ENCODE results near the gene NHSL1.

DNA sequence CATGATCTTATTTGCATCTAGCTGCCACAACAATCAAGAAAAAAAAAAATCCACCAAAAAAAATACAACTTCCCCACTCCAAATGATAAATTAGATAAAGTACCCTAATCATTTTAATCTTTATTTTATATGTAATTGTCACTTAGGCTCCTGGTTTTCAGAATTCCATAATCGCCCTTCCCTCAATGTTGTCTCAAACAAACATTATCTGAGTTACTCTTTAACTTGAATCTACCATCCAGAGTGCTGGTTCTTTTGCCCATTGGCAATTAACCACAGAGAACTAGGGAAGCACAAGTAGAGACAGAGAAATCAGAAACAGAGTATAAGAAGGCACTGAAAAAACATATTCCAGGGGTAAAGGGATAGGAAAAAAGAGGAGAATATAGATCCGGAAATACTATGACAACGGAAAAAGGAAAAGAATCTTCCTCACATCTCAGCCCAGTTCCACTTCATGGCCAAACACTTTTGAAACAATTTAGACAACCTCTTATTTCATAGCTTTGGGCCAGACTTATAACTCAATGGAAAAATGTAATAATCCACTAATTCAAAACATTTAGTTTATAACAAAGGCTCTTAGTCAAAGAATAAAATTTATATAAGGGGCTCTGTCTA, 861 bp upstream of the NHSL1 start:
- TF ChIP-seq CTCF (IDR thresholded peaks at IDR 0.05) (no peak), POLR2A (IDR thresholded peaks at IDR 0.05) (no peak)

All from sigmoid colon (tissue), 3 donors.